A549 (cell line): Measurements from ENCODE around the gene KIRREL1. TPM values are rescaled to one million over a fixed set of nuclear protein-coding genes. Genes with fewer than 3 reads are reported as not detected.

Source experiments
- ATAC-seq, 2 experiments: fragments of 200-7000 bp in 1 of 2; fragments of >200 bp in 1 of 2; cut with Nextera tagmentation in 1 of 2; cut with Tn5 transposase in 1 of 2; 3 replicates each; pipeline versions ENCODE4 v1.8.0 to v1.9.1; 2018 to 2020; ENCODE audit warnings: mild to moderate bottlenecking in 1 of 2, moderate library complexity in 1 of 2
- CTCF ChIA-PET: fragments of 300-600 bp; sonication (Branson Sonifier 250); formaldehyde crosslinking; extraction: SDS; loops from one replicate; lab custom pipeline; 2021; ENCODE audit warnings: antibody characterized with exemption, inconsistent platforms; lab: Yijun Ruan, JAX
- POLR2A ChIA-PET: fragments of 350-600 bp; formaldehyde crosslinking; extraction: SDS; loops from one replicate; lab custom pipeline; 2021; ENCODE audit warnings: antibody characterized with exemption, inconsistent platforms; lab: Yijun Ruan, JAX
- DNase-seq, 2 experiments: peaks; one replicate each; pipeline versions ENCODE4 v3.0.0 to v3.0.0-alpha.2; 2011 to 2016; ENCODE audit warnings: low read depth in 1 of 2, low spot score in 1 of 2
- FAIRE-seq: peaks from 2 replicates; lab custom pipeline; 2011; peaks lifted over from hg19 to GRCh38; lab: Jason Lieb, UNC
- H3K27ac ChIP-seq, 2 experiments: fragments of >200 bp; sonication (Bioruptor Twin); formaldehyde crosslinking; 3 replicates each; pipeline ENCODE4 v1.5.1; 2016 to 2017
- H3K4me1 ChIP-seq: fragments of >200 bp; sonication (Bioruptor Twin); formaldehyde crosslinking; 3 replicates; pipeline ENCODE4 v1.6.1; 2016
- H3K4me2 ChIP-seq: fragments of >200 bp; sonication (Bioruptor Twin); formaldehyde crosslinking; 3 replicates; pipeline ENCODE4 v1.6.1; 2016
- H3K4me3 ChIP-seq: fragments of >200 bp; sonication (Bioruptor Twin); formaldehyde crosslinking; 3 replicates; pipeline ENCODE4 v1.5.1; 2016
- H3K9me3 ChIP-seq: fragments of >200 bp; sonication (Bioruptor Twin); formaldehyde crosslinking; 3 replicates; pipeline ENCODE4 v1.6.1; 2016
- CHD2 ChIP-seq: fragments of 150-350 bp; IDR thresholded peaks from 2 replicates; pipeline ENCODE4 v1.6.1; 2014; ENCODE audit warnings: low read length; ENCODE audit not compliant: partially characterized antibody
- EHF ChIP-seq: fragments of 250-450 bp; sonication (Bioruptor Pico); IDR thresholded peaks from 2 replicates; pipeline ENCODE4 v1.5.0; 2020; ENCODE audit warnings: mild to moderate bottlenecking
- EHMT2 ChIP-seq: fragments of 200-600 bp; sonication (generic); IDR thresholded peaks from 2 replicates; pipeline ENCODE4 v1.6.1; 2016; ENCODE audit warnings: antibody characterized with exemption, low read depth, mild to moderate bottlenecking, moderate library complexity
- EP300 ChIP-seq, 2 experiments: fragments of >200 bp; sonication (Bioruptor Twin); formaldehyde crosslinking; IDR thresholded peaks; 2 replicates in 1 of 2; 3 replicates in 1 of 2; pipeline ENCODE4 v1.6.1; 2016 to 2017
- FOSL2 ChIP-seq, 2 experiments: fragments of 450-650 bp in 1 of 2; fragments of >200 bp in 1 of 2; sonication (Bioruptor Twin) in 1 of 2; formaldehyde crosslinking; IDR thresholded peaks; 2 replicates each; pipeline versions ENCODE4 v1.5.0 to v1.6.1; 2016 to 2020; ENCODE audit warnings: mild to moderate bottlenecking in 1 of 2, moderate library complexity in 1 of 2
- HES2 ChIP-seq: fragments of >200 bp; sonication (Bioruptor Twin); formaldehyde crosslinking; IDR thresholded peaks from 2 replicates; pipeline ENCODE4 v1.6.1; 2016
- HEYL ChIP-seq: fragments of 250-450 bp; sonication (Bioruptor Pico); IDR thresholded peaks from 2 replicates; pipeline ENCODE4 v1.8.0; 2021; ENCODE audit warnings: mild to moderate bottlenecking, moderate library complexity
- HMGXB4 ChIP-seq: fragments of 250-450 bp; sonication (Bioruptor Pico); IDR thresholded peaks from 2 replicates; pipeline ENCODE4 v1.5.0; 2021; ENCODE audit warnings: mild to moderate bottlenecking, moderate library complexity, borderline replicate concordance
- MAFK ChIP-seq: fragments of 450-650 bp; IDR thresholded peaks from 2 replicates; pipeline ENCODE4 v1.6.1; 2014; ENCODE audit not compliant: partially characterized antibody
- PBX3 ChIP-seq: IDR thresholded peaks from 2 replicates; pipeline ENCODE4 v1.6.1; 2012
- POLR2A ChIP-seq: IDR thresholded peaks from 2 replicates; pipeline ENCODE4 v1.6.1; 2012; ENCODE audit warnings: mild to moderate bottlenecking, low read length
- POLR2AphosphoS2 ChIP-seq: conservative IDR thresholded peaks from 2 replicates; pipeline ENCODE4 v1.6.1; 2012; ENCODE audit warnings: low read length, improper control_type of control experiment, inconsistent platforms
- RARB ChIP-seq: fragments of 250-450 bp; sonication (Bioruptor Pico); IDR thresholded peaks from 2 replicates; pipeline ENCODE4 v1.8.0; 2021; ENCODE audit warnings: mild to moderate bottlenecking, moderate library complexity
- RCOR1 ChIP-seq: fragments of 150-350 bp; IDR thresholded peaks from 2 replicates; pipeline ENCODE4 v1.6.1; 2014; ENCODE audit warnings: antibody characterized with exemption, low read length, low read depth
- REST ChIP-seq: fragments of 200-600 bp; sonication (generic); IDR thresholded peaks from 2 replicates; pipeline ENCODE4 v1.6.1; 2016; ENCODE audit warnings: antibody characterized with exemption, mild to moderate bottlenecking, moderate library complexity
- RNF2 ChIP-seq: fragments of 200-600 bp; sonication (generic); IDR thresholded peaks from 2 replicates; pipeline ENCODE4 v1.6.1; 2016; ENCODE audit warnings: low read depth, mild to moderate bottlenecking, antibody characterized with exemption, moderate library complexity, borderline replicate concordance
- SMC3 ChIP-seq: fragments of >200 bp; sonication (Bioruptor Twin); formaldehyde crosslinking; IDR thresholded peaks from 3 replicates; pipeline ENCODE4 v1.6.1; 2018; ENCODE audit warnings: inconsistent platforms
- USF2 ChIP-seq: fragments of 450-650 bp; IDR thresholded peaks from 2 replicates; pipeline ENCODE4 v1.6.1; 2014; ENCODE audit warnings: antibody characterized with exemption
- ZC3H11A ChIP-seq: fragments of 450-650 bp; IDR thresholded peaks from 2 replicates; pipeline ENCODE4 v1.6.1; 2014; ENCODE audit warnings: antibody characterized with exemption, mild to moderate bottlenecking
- ZFP36 ChIP-seq: fragments of 450-650 bp; IDR thresholded peaks from 2 replicates; pipeline ENCODE4 v1.6.1; 2014; ENCODE audit warnings: borderline replicate concordance; ENCODE audit not compliant: partially characterized antibody
- WGBS: methylation state at CpG from one replicate; pipeline ENCODE4 v1.1.6; 2017; ENCODE audit errors: missing lambda C conversion rate; 5-methylcytosine and 5-hydroxymethylcytosine counted together
- polyA plus RNA-seq, 4 experiments: library from polyadenylated mRNA; depleted of rRNA in 3 of 4; stranded (reverse); fragments of >200 nt; fragmentation: RNase III in 1 of 4; extraction: RNeasy Plus Mini Kit Qiagen cat#74134 plus additional on column Dnase treatment in 1 of 4; gene quantifications; 2 replicates in 3 of 4; 3 replicates in 1 of 4; pipeline ENCODE4 v1.2.3, GENCODE V29; 2011 to 2017

KIRREL1 gene
- polyA plus RNA-seq, 2 of the 4 experiments (the other 2 are of a cell fraction): 18.7 to 41.3 TPM

GRCh38 chr1:158089925-158090637 is 96.6 kb downstream of the KIRREL1 start:
- 82% methylated on average over 5 of the region's 9 CpGs for WGBS

GRCh38 chr1:158093376-158093775 is 99.9 kb downstream of the KIRREL1 start:
- DNase-seq (no peak), ATAC-seq (no peak), FAIRE-seq (no peak)
- Histone ChIP-seq H3K9me3 (no peaks in the 10 kb centered on the region), H3K4me3 (no peak overlapping the region), H3K27ac (no peak overlapping the region), H3K4me2 (no peak overlapping the region), H3K4me1 (no peaks in the 10 kb centered on the region)
- 89% methylated on average over 16 of the region's 18 CpGs for WGBS
- CTCF ChIA-PET: interaction anchor here (1.3 to 45.7 kb wide), 7 partner anchors 10 to 116 kb away, joined by 3 to 2212 read pairs (median 4); partner anchors contain the start of gene KIRREL1
- TF ChIP-seq EP300 (IDR thresholded peaks at IDR 0.05) (no peak), HMGXB4 (CRISPR knock-in tag) (no peak), EHF (CRISPR knock-in tag) (no peak), PBX3 (no peak), REST (no peak), RNF2 (no peak), EHMT2 (no peak), POLR2A (no peak), CHD2 (no peak), USF2 (no peak), ZC3H11A (no peak), RCOR1 (no peak)
- POLR2A ChIA-PET: no interaction called here

More at GRCh38 chr1:158089925-158090637, 96.6 kb downstream of the KIRREL1 start:
- DNase-seq (no peak), FAIRE-seq (no peak), ATAC-seq (no peak)
- ChIA-PET POLR2A (no interaction called here), CTCF (interaction anchor here (7.4 to 45.7 kb wide), 2 partner anchors 99 to 113 kb away, joined by 128 to 2212 read pairs; partner anchors contain the start of gene KIRREL1)
- H3K4me2 ChIP-seq: no peak overlapping the region
- TF ChIP-seq ZFP36 (no peak), SMC3 (no peak), RARB (CRISPR knock-in tag) (no peak), HES2 (no peak), MAFK (no peak), HEYL (CRISPR knock-in tag) (no peak), POLR2AphosphoS2 (no peak), FOSL2 (IDR thresholded peaks at IDR 0.05) (no peak), FOSL2 (CRISPR knock-in tag; IDR thresholded peaks at IDR 0.05) (no peak), REST (no peak)
- H3K9me3 ChIP-seq: no peaks in the 10 kb centered on the region
- H3K27ac ChIP-seq: no peak overlapping the region
- H3K4me3 ChIP-seq: no peak overlapping the region
- H3K4me1 ChIP-seq: no peaks in the 10 kb centered on the region
